Gastrocnemius medialis (tissue), 4 donors: Measurements from ENCODE around the gene KRT38.

Experiments
- POLR2A ChIP-seq, 2 donors: fragments of 450-650 bp; IDR thresholded peaks; one replicate each; pipeline ENCODE4 v1.6.1; 2017; ENCODE audit warnings: antibody characterized with exemption in 2 of 2, mild to moderate bottlenecking in 2 of 2, moderate library complexity in 2 of 2
- TF ChIP-seq, protein P1 (sequence below), 5 experiments: fragments of 450-650 bp in 3 of 5; fragments of 200-600 bp in 2 of 5; sonication (generic) in 2 of 5; IDR thresholded peaks in 4 of 5; conservative IDR thresholded peaks in 1 of 5; 1 replicate in 4 of 5; 2 replicates in 1 of 5; pipeline ENCODE4 v1.5.1; 2016 to 2019; ENCODE audit warnings: antibody characterized with exemption in 5 of 5, mild to moderate bottlenecking in 3 of 5, moderate library complexity in 3 of 5

DNA sequence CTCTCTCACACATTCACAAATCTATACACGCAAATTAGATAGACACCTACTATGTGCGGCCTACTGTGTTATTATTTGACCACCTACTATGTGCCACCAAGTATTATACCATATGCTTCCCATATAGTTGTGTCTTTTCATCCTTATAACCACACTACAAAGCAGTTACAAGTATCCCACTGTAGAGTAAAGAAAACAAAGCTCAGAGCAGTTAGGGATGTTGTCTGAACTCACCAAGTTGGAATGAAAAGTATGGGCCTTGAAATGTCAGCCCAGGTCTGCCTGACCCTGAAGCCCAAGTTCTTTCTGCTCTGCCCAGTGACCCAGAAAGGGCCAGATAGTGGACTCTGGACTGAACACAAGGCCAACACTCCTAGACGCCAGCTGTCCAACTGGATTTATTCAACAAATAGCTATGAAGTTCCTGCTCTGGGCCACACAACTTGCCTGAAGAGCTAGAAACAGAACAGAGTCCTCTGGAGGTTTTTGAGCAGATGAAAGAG, 24.9 kb downstream of the KRT38 start:
- TF ChIP-seq, protein P1, sequence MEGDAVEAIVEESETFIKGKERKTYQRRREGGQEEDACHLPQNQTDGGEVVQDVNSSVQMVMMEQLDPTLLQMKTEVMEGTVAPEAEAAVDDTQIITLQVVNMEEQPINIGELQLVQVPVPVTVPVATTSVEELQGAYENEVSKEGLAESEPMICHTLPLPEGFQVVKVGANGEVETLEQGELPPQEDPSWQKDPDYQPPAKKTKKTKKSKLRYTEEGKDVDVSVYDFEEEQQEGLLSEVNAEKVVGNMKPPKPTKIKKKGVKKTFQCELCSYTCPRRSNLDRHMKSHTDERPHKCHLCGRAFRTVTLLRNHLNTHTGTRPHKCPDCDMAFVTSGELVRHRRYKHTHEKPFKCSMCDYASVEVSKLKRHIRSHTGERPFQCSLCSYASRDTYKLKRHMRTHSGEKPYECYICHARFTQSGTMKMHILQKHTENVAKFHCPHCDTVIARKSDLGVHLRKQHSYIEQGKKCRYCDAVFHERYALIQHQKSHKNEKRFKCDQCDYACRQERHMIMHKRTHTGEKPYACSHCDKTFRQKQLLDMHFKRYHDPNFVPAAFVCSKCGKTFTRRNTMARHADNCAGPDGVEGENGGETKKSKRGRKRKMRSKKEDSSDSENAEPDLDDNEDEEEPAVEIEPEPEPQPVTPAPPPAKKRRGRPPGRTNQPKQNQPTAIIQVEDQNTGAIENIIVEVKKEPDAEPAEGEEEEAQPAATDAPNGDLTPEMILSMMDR (IDR thresholded peaks at IDR 0.05 in 4 of 5, conservative IDR thresholded peaks at IDR 0.05 in 1 of 5): no peak
- no peak for TF ChIP-seq POLR2A (IDR thresholded peaks at IDR 0.05)
